H1 (cell line): ENCODE results near the gene SCNN1B.

Experiments used
- BRCA1 ChIP-seq: IDR thresholded peaks from 2 replicates; pipeline ENCODE4 v1.6.1; 2012; ENCODE audit warnings: low read depth, low read length, improper control_type of control experiment
- EP300 ChIP-seq, 2 experiments: IDR thresholded peaks; 1 replicate in 1 of 2; 2 replicates in 1 of 2; pipeline ENCODE4 v1.6.1; 2011 to 2012; ENCODE audit warnings: low read depth in 2 of 2, low read length in 2 of 2, mild to moderate bottlenecking in 2 of 2, borderline replicate concordance in 1 of 2, inconsistent platforms in 1 of 2, moderate library complexity in 1 of 2
- POLR2A ChIP-seq, 2 experiments: IDR thresholded peaks; 1 replicate in 1 of 2; 2 replicates in 1 of 2; pipeline ENCODE4 v1.6.1; 2011; ENCODE audit warnings: low read depth in 2 of 2, low read length in 2 of 2, mild to moderate bottlenecking in 2 of 2; ENCODE audit errors: control extremely low read depth in 1 of 2
- POLR2AphosphoS5 ChIP-seq: IDR thresholded peaks from 2 replicates; pipeline ENCODE4 v1.6.1; 2011; ENCODE audit warnings: low read depth, low read length
- RAD21 ChIP-seq, 2 experiments: IDR thresholded peaks in 1 of 2; conservative IDR thresholded peaks in 1 of 2; 2 replicates each; pipeline ENCODE4 v1.6.1; 2011; ENCODE audit warnings: low read depth in 2 of 2, low read length in 2 of 2, improper control_type of control experiment in 1 of 2, inconsistent platforms in 1 of 2, mild to moderate bottlenecking in 1 of 2, moderate library complexity in 1 of 2
- SP1 ChIP-seq: IDR thresholded peaks from 2 replicates; pipeline ENCODE4 v1.6.1; 2011; ENCODE audit warnings: low read depth, low read length
- TAF1 ChIP-seq: IDR thresholded peaks from 2 replicates; pipeline ENCODE4 v1.6.1; 2011; ENCODE audit warnings: mild to moderate bottlenecking, low read depth, low read length
- TBP ChIP-seq: IDR thresholded peaks from 2 replicates; pipeline ENCODE4 v1.6.1; 2011; ENCODE audit warnings: low read depth, low read length, improper control_type of control experiment
- TF ChIP-seq, protein P1 (sequence below), 3 experiments: IDR thresholded peaks; 1 replicate in 2 of 3; 2 replicates in 1 of 3; pipeline versions ENCODE4 v1.5.1 to v1.6.1; 2011; ENCODE audit warnings: low read length in 3 of 3, mild to moderate bottlenecking in 3 of 3, inconsistent platforms in 2 of 3, low read depth in 1 of 3, moderate library complexity in 1 of 3; ENCODE audit not compliant: insufficient read depth in 1 of 3; ENCODE audit errors: control extremely low read depth in 1 of 3
- TF ChIP-seq, protein P2 (sequence below): IDR thresholded peaks from 2 replicates; pipeline ENCODE4 v1.6.1; 2011; ENCODE audit warnings: low read length, improper control_type of control experiment

DNA sequence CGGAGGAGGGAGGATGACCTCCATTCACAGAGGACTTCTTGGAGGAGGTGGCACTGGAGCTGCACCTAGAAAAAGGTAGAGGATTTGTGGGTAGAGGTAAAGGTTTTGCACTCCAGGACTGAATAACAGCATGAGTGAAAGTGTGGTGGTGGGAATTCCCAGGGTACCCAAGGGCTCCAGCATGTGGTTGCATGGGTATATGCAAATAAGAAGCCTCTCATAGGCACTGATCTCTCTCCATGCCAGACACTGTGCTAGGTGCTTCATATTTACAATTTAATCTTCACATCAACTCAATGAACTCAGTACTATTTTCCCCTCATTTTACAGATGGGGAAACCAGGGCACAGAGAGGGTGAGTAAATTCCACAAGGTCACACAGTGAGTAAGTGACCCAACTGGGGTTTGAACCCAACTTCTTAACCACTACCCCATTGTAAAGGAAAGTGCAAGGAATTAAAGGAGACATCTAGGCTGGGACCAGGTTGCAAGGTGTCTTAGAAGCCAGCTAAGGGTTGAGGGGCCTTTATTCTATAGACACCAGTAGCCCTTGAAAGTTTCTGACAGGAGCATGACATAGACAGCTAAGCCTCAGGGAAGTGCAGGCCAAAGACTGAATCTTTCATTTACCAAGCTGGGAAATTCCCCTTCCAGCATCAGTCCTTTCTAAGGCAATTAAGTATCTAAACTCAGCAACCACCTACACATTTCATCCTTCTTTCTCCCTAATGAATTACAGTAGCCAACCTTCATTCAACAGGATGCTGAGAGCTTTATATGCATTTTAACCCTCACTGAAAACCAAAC, 21.3 kb downstream of the SCNN1B start:
- TF ChIP-seq, protein P1, sequence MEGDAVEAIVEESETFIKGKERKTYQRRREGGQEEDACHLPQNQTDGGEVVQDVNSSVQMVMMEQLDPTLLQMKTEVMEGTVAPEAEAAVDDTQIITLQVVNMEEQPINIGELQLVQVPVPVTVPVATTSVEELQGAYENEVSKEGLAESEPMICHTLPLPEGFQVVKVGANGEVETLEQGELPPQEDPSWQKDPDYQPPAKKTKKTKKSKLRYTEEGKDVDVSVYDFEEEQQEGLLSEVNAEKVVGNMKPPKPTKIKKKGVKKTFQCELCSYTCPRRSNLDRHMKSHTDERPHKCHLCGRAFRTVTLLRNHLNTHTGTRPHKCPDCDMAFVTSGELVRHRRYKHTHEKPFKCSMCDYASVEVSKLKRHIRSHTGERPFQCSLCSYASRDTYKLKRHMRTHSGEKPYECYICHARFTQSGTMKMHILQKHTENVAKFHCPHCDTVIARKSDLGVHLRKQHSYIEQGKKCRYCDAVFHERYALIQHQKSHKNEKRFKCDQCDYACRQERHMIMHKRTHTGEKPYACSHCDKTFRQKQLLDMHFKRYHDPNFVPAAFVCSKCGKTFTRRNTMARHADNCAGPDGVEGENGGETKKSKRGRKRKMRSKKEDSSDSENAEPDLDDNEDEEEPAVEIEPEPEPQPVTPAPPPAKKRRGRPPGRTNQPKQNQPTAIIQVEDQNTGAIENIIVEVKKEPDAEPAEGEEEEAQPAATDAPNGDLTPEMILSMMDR (IDR thresholded peaks at IDR 0.05; ENCODE audit: control extremely low read depth in 1 of 3, insufficient read depth in 1 of 3, low read depth in 1 of 3, low read length in 3 of 3) = no peak
- TF ChIP-seq TBP (no peak), TAF1 (no peak), EP300 (IDR thresholded peaks at IDR 0.05; ENCODE audit: borderline replicate concordance in 1 of 2, low read depth in 2 of 2, low read length in 2 of 2) (no peak), SP1 (no peak), POLR2A (IDR thresholded peaks at IDR 0.05; ENCODE audit: control extremely low read depth in 1 of 2, low read depth in 2 of 2, low read length in 2 of 2) (no peak), BRCA1 (no peak), RAD21 (IDR thresholded peaks at IDR 0.05 in 1 of 2, conservative IDR thresholded peaks at IDR 0.05 in 1 of 2; ENCODE audit: low read depth in 2 of 2, low read length in 2 of 2) (no peak), POLR2AphosphoS5 (no peak)
- TF ChIP-seq, protein P2, sequence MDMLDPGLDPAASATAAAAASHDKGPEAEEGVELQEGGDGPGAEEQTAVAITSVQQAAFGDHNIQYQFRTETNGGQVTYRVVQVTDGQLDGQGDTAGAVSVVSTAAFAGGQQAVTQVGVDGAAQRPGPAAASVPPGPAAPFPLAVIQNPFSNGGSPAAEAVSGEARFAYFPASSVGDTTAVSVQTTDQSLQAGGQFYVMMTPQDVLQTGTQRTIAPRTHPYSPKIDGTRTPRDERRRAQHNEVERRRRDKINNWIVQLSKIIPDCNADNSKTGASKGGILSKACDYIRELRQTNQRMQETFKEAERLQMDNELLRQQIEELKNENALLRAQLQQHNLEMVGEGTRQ = no peak
